HEK293 (cell line): ENCODE data around the gene BMPR2.

Source experiments
- CTCF ChIA-PET: fragments of 350-600 bp; formaldehyde crosslinking; extraction: SDS; loops from one replicate; lab custom pipeline; 2021; ENCODE audit warnings: antibody characterized with exemption; lab: Yijun Ruan, JAX
- POLR2A ChIA-PET: fragments of 300-600 bp; formaldehyde crosslinking; extraction: SDS; loops from one replicate; lab custom pipeline; 2020; ENCODE audit warnings: antibody characterized with exemption, inconsistent platforms; lab: Yijun Ruan, JAX
- H3K27ac ChIP-seq: fragments of 200-500 bp; sonication (Bioruptor generic); 2 replicates; pipeline ENCODE4 v1.5.1; 2014; ENCODE audit warnings: low read depth, low read length, control low read depth, inconsistent platforms; ENCODE audit errors: extremely low read depth
- H3K36me3 ChIP-seq, 2 experiments: fragments of 200-500 bp in 1 of 2; sonication (Bioruptor generic) in 1 of 2; 1 replicate in 1 of 2; 2 replicates in 1 of 2; pipeline ENCODE4 v1.5.1; 2014 to 2017; ENCODE audit warnings: inconsistent platforms in 2 of 2, low read length in 2 of 2; ENCODE audit not compliant: control insufficient read depth in 2 of 2, insufficient read depth in 1 of 2
- H3K4me1 ChIP-seq: fragments of 200-500 bp; sonication (Bioruptor generic); 2 replicates; pipeline ENCODE4 v1.5.1; 2014; ENCODE audit warnings: mild to moderate bottlenecking, low read length, inconsistent platforms; ENCODE audit not compliant: control insufficient read depth, insufficient read depth
- H3K4me3 ChIP-seq: 2 replicates; pipeline ENCODE4 v1.5.1; 2011; ENCODE audit warnings: low read depth, mild to moderate bottlenecking, control low read depth, low read length, moderate library complexity
- H3K9me3 ChIP-seq: fragments of 200-500 bp; sonication (Bioruptor generic); 2 replicates; pipeline ENCODE4 v1.5.1; 2014; ENCODE audit warnings: low read depth, low read length, inconsistent platforms; ENCODE audit not compliant: control insufficient read depth, insufficient read depth
- FEZF1 ChIP-seq: fragments of 450-650 bp; formaldehyde crosslinking; IDR thresholded peaks from 2 replicates; pipeline ENCODE4 v1.5.1; 2016; ENCODE audit warnings: missing biosample characterization, missing genetic modification characterization
- HOXC10 ChIP-seq: sonication (generic); formaldehyde crosslinking; IDR thresholded peaks from 2 replicates; pipeline ENCODE4 v1.8.1; 2023; ENCODE audit warnings: mild to moderate bottlenecking, missing genetic modification reagents
- KLF1 ChIP-seq: fragments of 450-650 bp; formaldehyde crosslinking; IDR thresholded peaks from 2 replicates; pipeline ENCODE4 v1.5.1; 2016; ENCODE audit warnings: missing biosample characterization, missing genetic modification characterization
- KLF16 ChIP-seq: fragments of 450-650 bp; formaldehyde crosslinking; IDR thresholded peaks from 2 replicates; pipeline ENCODE4 v1.5.1; 2017; ENCODE audit warnings: missing biosample characterization, missing genetic modification characterization
- KLF7 ChIP-seq: fragments of 450-650 bp; formaldehyde crosslinking; IDR thresholded peaks from 2 replicates; pipeline ENCODE4 v1.5.1; 2016; ENCODE audit warnings: missing biosample characterization, missing genetic modification characterization, borderline replicate concordance
- SP2 ChIP-seq: fragments of 450-650 bp; formaldehyde crosslinking; IDR thresholded peaks from 2 replicates; pipeline ENCODE4 v1.5.1; 2016; ENCODE audit warnings: missing biosample characterization, missing genetic modification characterization
- SP3 ChIP-seq: fragments of 450-650 bp; formaldehyde crosslinking; IDR thresholded peaks from 2 replicates; pipeline ENCODE4 v1.5.1; 2016; ENCODE audit warnings: missing biosample characterization, missing genetic modification characterization
- WT1 ChIP-seq: fragments of 450-650 bp; formaldehyde crosslinking; IDR thresholded peaks from 2 replicates; pipeline ENCODE4 v1.5.1; 2016; ENCODE audit warnings: missing biosample characterization, missing genetic modification characterization
- ZBTB17 ChIP-seq: fragments of 450-650 bp; formaldehyde crosslinking; IDR thresholded peaks from 2 replicates; pipeline ENCODE4 v1.5.1; 2016; ENCODE audit warnings: missing biosample characterization, missing genetic modification characterization
- ZFP3 ChIP-seq: fragments of 450-650 bp; formaldehyde crosslinking; IDR thresholded peaks from 2 replicates; pipeline ENCODE4 v1.5.1; 2016; ENCODE audit warnings: low read depth, missing biosample characterization, missing genetic modification characterization
- ZIC2 ChIP-seq: fragments of 450-650 bp; formaldehyde crosslinking; IDR thresholded peaks from 2 replicates; pipeline ENCODE4 v1.5.1; 2016; ENCODE audit warnings: missing biosample characterization, missing genetic modification characterization
- ZNF112 ChIP-seq: fragments of 450-650 bp; formaldehyde crosslinking; IDR thresholded peaks from 2 replicates; pipeline ENCODE4 v1.5.0; 2017; ENCODE audit warnings: missing biosample characterization, missing genetic modification characterization
- ZNF121 ChIP-seq: fragments of 450-650 bp; formaldehyde crosslinking; IDR thresholded peaks from 2 replicates; pipeline ENCODE4 v1.5.1; 2016; ENCODE audit warnings: missing biosample characterization, missing genetic modification characterization
- ZNF140 ChIP-seq: fragments of 450-650 bp; formaldehyde crosslinking; IDR thresholded peaks from 2 replicates; pipeline ENCODE4 v1.5.1; 2016; ENCODE audit warnings: missing biosample characterization, missing genetic modification characterization
- ZNF248 ChIP-seq: fragments of 450-650 bp; formaldehyde crosslinking; IDR thresholded peaks from 2 replicates; pipeline ENCODE4 v1.5.1; 2017; ENCODE audit warnings: missing biosample characterization, missing genetic modification characterization
- ZNF302 ChIP-seq: fragments of 450-650 bp; formaldehyde crosslinking; IDR thresholded peaks from 2 replicates; pipeline ENCODE4 v1.5.1; 2016; ENCODE audit warnings: missing biosample characterization, missing genetic modification characterization, low read depth
- ZNF324 ChIP-seq: fragments of 450-650 bp; formaldehyde crosslinking; IDR thresholded peaks from 2 replicates; pipeline ENCODE4 v1.5.1; 2016; ENCODE audit warnings: missing biosample characterization, missing genetic modification characterization
- ZNF335 ChIP-seq: fragments of 450-650 bp; formaldehyde crosslinking; conservative IDR thresholded peaks from 2 replicates; pipeline ENCODE4 v1.5.1; 2016; ENCODE audit warnings: missing biosample characterization, missing genetic modification characterization
- ZNF843 ChIP-seq: fragments of 450-650 bp; formaldehyde crosslinking; IDR thresholded peaks from 2 replicates; pipeline ENCODE4 v1.5.1; 2016; ENCODE audit warnings: missing biosample characterization, missing genetic modification characterization
- TF ChIP-seq, protein P1 (sequence below): fragments of 450-650 bp; formaldehyde crosslinking; IDR thresholded peaks from 2 replicates; pipeline ENCODE4 v1.5.1; 2017; ENCODE audit warnings: missing biosample characterization, missing genetic modification characterization
- TF ChIP-seq, protein P2 (sequence below): fragments of 450-650 bp; formaldehyde crosslinking; IDR thresholded peaks from 2 replicates; pipeline ENCODE4 v1.5.1; 2016; ENCODE audit warnings: missing biosample characterization, missing genetic modification characterization
- TF ChIP-seq, protein P3 (sequence below): fragments of 450-650 bp; formaldehyde crosslinking; IDR thresholded peaks from 2 replicates; pipeline ENCODE4 v1.5.1; 2017; ENCODE audit warnings: missing biosample characterization, missing genetic modification characterization

BMPR2 gene

DNA sequence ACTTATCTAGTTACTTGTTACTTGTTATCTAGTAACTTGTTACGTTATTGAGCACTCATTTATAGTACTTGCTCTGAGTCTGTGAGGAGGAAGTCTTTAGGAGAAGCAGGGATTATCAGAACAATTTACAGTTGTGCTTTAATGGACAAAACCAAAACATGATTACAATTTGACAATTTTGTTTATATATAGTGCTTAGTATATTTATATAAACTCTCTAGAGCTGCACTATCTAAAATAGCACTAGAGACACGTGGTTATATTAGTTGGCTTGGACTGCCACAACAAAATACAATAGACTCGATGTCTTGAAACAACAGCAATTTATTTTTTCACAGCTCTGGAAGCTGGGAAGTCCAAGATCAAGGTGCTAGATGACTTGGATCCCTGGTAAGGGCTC lies 78.4 kb downstream of the BMPR2 start:
- H3K4me1 ChIP-seq = peaks cover 4% of the 10 kb centered on the region; the same call in 1 of the 2 replicates
- H3K4me3 ChIP-seq = no peak overlapping the region
- H3K36me3 ChIP-seq = no peaks in the 10 kb centered on the region; a peak in 1 of 3 replicates
- no peaks in the 10 kb centered on the region for H3K9me3 ChIP-seq
- ChIA-PET POLR2A (no interaction called here), CTCF (interaction anchor here (0.8 kb wide), 1 partner anchor 176 kb away, joined by 4 read pairs; no protein-coding TSS in a partner anchor)
- H3K27ac ChIP-seq = no peak overlapping the region
- TF ChIP-seq ZBTB17 (tag by site-specific recombination) = no peak
- TF ChIP-seq ZNF121 (tag by site-specific recombination) = no peak
- TF ChIP-seq KLF1 (tag by site-specific recombination) = no peak
- TF ChIP-seq ZNF112 (tag by site-specific recombination) = no peak
- TF ChIP-seq ZFP3 (tag by site-specific recombination) = no peak
- TF ChIP-seq KLF16 (tag by site-specific recombination) = no peak
- TF ChIP-seq KLF7 (tag by site-specific recombination) = no peak
- no peak for TF ChIP-seq HOXC10 (CRISPR knock-in tag)
- TF ChIP-seq, protein P1, sequence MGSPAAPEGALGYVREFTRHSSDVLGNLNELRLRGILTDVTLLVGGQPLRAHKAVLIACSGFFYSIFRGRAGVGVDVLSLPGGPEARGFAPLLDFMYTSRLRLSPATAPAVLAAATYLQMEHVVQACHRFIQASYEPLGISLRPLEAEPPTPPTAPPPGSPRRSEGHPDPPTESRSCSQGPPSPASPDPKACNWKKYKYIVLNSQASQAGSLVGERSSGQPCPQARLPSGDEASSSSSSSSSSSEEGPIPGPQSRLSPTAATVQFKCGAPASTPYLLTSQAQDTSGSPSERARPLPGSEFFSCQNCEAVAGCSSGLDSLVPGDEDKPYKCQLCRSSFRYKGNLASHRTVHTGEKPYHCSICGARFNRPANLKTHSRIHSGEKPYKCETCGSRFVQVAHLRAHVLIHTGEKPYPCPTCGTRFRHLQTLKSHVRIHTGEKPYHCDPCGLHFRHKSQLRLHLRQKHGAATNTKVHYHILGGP = no peak
- TF ChIP-seq ZNF248 = no peak
- no peak for TF ChIP-seq SP2 (tag by site-specific recombination)
- TF ChIP-seq ZNF843 = no peak
- TF ChIP-seq, protein P2, sequence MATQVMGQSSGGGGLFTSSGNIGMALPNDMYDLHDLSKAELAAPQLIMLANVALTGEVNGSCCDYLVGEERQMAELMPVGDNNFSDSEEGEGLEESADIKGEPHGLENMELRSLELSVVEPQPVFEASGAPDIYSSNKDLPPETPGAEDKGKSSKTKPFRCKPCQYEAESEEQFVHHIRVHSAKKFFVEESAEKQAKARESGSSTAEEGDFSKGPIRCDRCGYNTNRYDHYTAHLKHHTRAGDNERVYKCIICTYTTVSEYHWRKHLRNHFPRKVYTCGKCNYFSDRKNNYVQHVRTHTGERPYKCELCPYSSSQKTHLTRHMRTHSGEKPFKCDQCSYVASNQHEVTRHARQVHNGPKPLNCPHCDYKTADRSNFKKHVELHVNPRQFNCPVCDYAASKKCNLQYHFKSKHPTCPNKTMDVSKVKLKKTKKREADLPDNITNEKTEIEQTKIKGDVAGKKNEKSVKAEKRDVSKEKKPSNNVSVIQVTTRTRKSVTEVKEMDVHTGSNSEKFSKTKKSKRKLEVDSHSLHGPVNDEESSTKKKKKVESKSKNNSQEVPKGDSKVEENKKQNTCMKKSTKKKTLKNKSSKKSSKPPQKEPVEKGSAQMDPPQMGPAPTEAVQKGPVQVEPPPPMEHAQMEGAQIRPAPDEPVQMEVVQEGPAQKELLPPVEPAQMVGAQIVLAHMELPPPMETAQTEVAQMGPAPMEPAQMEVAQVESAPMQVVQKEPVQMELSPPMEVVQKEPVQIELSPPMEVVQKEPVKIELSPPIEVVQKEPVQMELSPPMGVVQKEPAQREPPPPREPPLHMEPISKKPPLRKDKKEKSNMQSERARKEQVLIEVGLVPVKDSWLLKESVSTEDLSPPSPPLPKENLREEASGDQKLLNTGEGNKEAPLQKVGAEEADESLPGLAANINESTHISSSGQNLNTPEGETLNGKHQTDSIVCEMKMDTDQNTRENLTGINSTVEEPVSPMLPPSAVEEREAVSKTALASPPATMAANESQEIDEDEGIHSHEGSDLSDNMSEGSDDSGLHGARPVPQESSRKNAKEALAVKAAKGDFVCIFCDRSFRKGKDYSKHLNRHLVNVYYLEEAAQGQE (tag by site-specific recombination) = no peak
- no peak for TF ChIP-seq WT1 (tag by site-specific recombination)
- TF ChIP-seq ZNF335 (tag by site-specific recombination) = no peak
- no peak for TF ChIP-seq SP3 (tag by site-specific recombination)
- TF ChIP-seq, protein P3, sequence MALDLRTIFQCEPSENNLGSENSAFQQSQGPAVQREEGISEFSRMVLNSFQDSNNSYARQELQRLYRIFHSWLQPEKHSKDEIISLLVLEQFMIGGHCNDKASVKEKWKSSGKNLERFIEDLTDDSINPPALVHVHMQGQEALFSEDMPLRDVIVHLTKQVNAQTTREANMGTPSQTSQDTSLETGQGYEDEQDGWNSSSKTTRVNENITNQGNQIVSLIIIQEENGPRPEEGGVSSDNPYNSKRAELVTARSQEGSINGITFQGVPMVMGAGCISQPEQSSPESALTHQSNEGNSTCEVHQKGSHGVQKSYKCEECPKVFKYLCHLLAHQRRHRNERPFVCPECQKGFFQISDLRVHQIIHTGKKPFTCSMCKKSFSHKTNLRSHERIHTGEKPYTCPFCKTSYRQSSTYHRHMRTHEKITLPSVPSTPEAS (tag by site-specific recombination) = no peak
- TF ChIP-seq ZIC2 (tag by site-specific recombination) = no peak
- no peak for TF ChIP-seq ZNF302

DNA sequence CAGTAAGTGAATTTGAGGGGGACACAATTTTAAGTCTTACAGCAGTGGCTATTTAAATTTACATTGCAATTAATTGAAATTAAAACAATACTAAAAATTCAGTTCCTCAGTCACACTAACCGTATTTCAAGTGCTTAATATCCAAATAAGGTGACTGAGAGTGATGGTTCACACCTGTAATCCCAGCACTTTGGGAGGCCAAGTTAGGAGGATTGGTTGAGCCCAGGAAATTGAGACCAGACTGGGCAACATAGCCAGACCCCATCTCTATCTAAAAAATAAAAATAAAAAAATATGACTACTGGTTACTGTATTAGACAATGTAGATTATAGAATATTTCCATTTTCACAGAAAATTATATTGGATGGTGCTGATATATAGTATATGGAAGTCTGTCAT lies 79.0 kb downstream of the BMPR2 start:
- H3K4me1 ChIP-seq = peaks cover 4% of the 10 kb centered on the region; the same call in 1 of the 2 replicates
- no peak overlapping the region for H3K4me3 ChIP-seq
- POLR2A ChIA-PET = no interaction called here
- no peaks in the 10 kb centered on the region for H3K9me3 ChIP-seq
- CTCF ChIA-PET = no interaction called here
- H3K27ac ChIP-seq = no peak overlapping the region
- TF ChIP-seq ZNF324 (tag by site-specific recombination) (no peak), ZNF248 (no peak), ZNF140 (no peak), ZNF121 (tag by site-specific recombination) (peak; percentile 46; the same call in 1 of the 2 replicates), FEZF1 (tag by site-specific recombination) (no peak)
- TF ChIP-seq, protein P2 (tag by site-specific recombination) = no peak
- TF ChIP-seq, all 188 proteins: peak for 1
- no peaks in the 10 kb centered on the region; a peak in 1 of 3 replicates for H3K36me3 ChIP-seq
